Neural cell (in vitro differentiated cells): ENCODE results near the gene ANK2. TPM values are rescaled to one million over a fixed set of nuclear protein-coding genes. Genes with fewer than 3 reads are reported as not detected.

Source experiments
- H2AFZ ChIP-seq: fragments of 200-600, 300-800 bp; sonication (generic), shearing (Covaris generic); 2 replicates; pipeline ENCODE4 v1.6.0; 2014; ENCODE audit warnings: low read depth, mild to moderate bottlenecking, antibody characterized with exemption, low read length, moderate library complexity
- H3F3A ChIP-seq: fragments of 200-600 bp; shearing (Covaris generic); 2 replicates; pipeline ENCODE4 v1.6.1; 2016; ENCODE audit warnings: mild to moderate bottlenecking, moderate library complexity, mixed read lengths, antibody characterized with exemption, low read length; ENCODE audit not compliant: insufficient read depth, poor library complexity, severe bottlenecking
- H3K27ac ChIP-seq: fragments of 200-600, 300-800 bp; sonication (generic), shearing (Covaris generic); 2 replicates; pipeline ENCODE4 v1.5.1; 2014; ENCODE audit warnings: mild to moderate bottlenecking, low read length, moderate library complexity
- H3K27me3 ChIP-seq: fragments of 300-800, 200-600 bp; sonication (generic), shearing (Covaris generic); 2 replicates; pipeline ENCODE4 v1.6.0; 2014; ENCODE audit warnings: mild to moderate bottlenecking, low read depth, low read length, moderate library complexity; ENCODE audit not compliant: insufficient read depth
- H3K36me3 ChIP-seq: fragments of 300-800, 200-600 bp; sonication (generic), shearing (Covaris generic); 2 replicates; pipeline ENCODE4 v1.5.1; 2014; ENCODE audit warnings: mild to moderate bottlenecking, antibody characterized with exemption, low read length, moderate library complexity; ENCODE audit not compliant: insufficient read depth
- H3K4me2 ChIP-seq: fragments of 300-800, 200-600 bp; sonication (generic), shearing (Covaris generic); 2 replicates; pipeline ENCODE4 v1.6.0; 2014; ENCODE audit warnings: mild to moderate bottlenecking, low read length
- H3K4me3 ChIP-seq: fragments of 300-800, 200-600 bp; sonication (generic), shearing (Covaris generic); 2 replicates; pipeline ENCODE4 v1.5.1; 2014; ENCODE audit warnings: mild to moderate bottlenecking, low read length, moderate library complexity
- H3K79me2 ChIP-seq: fragments of 200-600 bp; shearing (Covaris generic); replicated peaks from 2 replicates; pipeline ENCODE4 v1.6.0; 2014; ENCODE audit warnings: mild to moderate bottlenecking, low read length, moderate library complexity; ENCODE audit not compliant: insufficient read depth
- H3K9ac ChIP-seq: fragments of 300-800, 200-600 bp; sonication (generic), shearing (Covaris generic); 2 replicates; pipeline ENCODE4 v1.6.1; 2016; ENCODE audit warnings: mild to moderate bottlenecking, low read length, mixed read lengths
- H3K9me2 ChIP-seq: fragments of 200-600 bp; shearing (Covaris generic); 2 replicates; pipeline ENCODE4 v1.6.1; 2016; ENCODE audit warnings: mild to moderate bottlenecking, low read length, mixed read lengths; ENCODE audit not compliant: insufficient read depth
- H3K9me3 ChIP-seq: fragments of 200-600, 300-800 bp; sonication (generic), shearing (Covaris generic); 2 replicates; pipeline ENCODE4 v1.6.1; 2016; ENCODE audit warnings: mild to moderate bottlenecking, mixed run types, low read length, moderate library complexity, mixed read lengths
- H4K20me1 ChIP-seq: fragments of 200-600 bp; shearing (Covaris generic); 2 replicates; pipeline ENCODE4 v1.6.1; 2016; ENCODE audit warnings: mild to moderate bottlenecking, mixed run types; ENCODE audit not compliant: insufficient read depth
- CTCF ChIP-seq: fragments of 450-650 bp; IDR thresholded peaks from 2 replicates; pipeline ENCODE4 v1.5.1; 2014; ENCODE audit warnings: antibody characterized with exemption, mild to moderate bottlenecking, moderate library complexity; ENCODE audit not compliant: poor library complexity, severe bottlenecking
- EP300 ChIP-seq: fragments of 450-650 bp; conservative IDR thresholded peaks from 2 replicates; pipeline ENCODE4 v1.6.1; 2014; ENCODE audit warnings: antibody characterized with exemption, mild to moderate bottlenecking, moderate library complexity; ENCODE audit not compliant: poor library complexity, severe bottlenecking
- EZH2 ChIP-seq: fragments of 200-600, 300-800 bp; shearing (Covaris generic), sonication (generic); IDR thresholded peaks from 2 replicates; pipeline ENCODE4 v1.6.1; 2014; ENCODE audit warnings: antibody characterized with exemption, low read length, borderline replicate concordance, mild to moderate bottlenecking; ENCODE audit not compliant: insufficient read depth, poor library complexity, severe bottlenecking
- MXI1 ChIP-seq: fragments of 450-650 bp; conservative IDR thresholded peaks from 2 replicates; pipeline ENCODE4 v1.6.1; 2014; ENCODE audit warnings: antibody characterized with exemption, mild to moderate bottlenecking; ENCODE audit not compliant: poor library complexity, severe bottlenecking
- POLR2AphosphoS5 ChIP-seq: IDR thresholded peaks from 2 replicates; pipeline ENCODE4 v1.6.1; 2012
- RAD21 ChIP-seq: fragments of 450-650 bp; conservative IDR thresholded peaks from 2 replicates; pipeline ENCODE4 v1.6.1; 2014; ENCODE audit warnings: antibody characterized with exemption, mild to moderate bottlenecking, moderate library complexity
- SMC3 ChIP-seq: fragments of 450-650 bp; conservative IDR thresholded peaks from 2 replicates; pipeline ENCODE4 v1.6.1; 2014; ENCODE audit warnings: antibody characterized with exemption, mild to moderate bottlenecking, moderate library complexity; ENCODE audit not compliant: poor library complexity
- TAF1 ChIP-seq: IDR thresholded peaks from 2 replicates; pipeline ENCODE4 v1.6.1; 2012; ENCODE audit warnings: low read depth
- polyA plus RNA-seq: library from polyadenylated mRNA; depleted of rRNA; stranded (reverse); fragments of >200 nt; gene quantifications from 2 replicates; pipeline ENCODE4 v1.2.3, GENCODE V29; 2014
- TF ChIP-seq, protein P1 (sequence below): IDR thresholded peaks from 2 replicates; pipeline ENCODE4 v1.6.1; 2012; ENCODE audit warnings: borderline replicate concordance

The ANK2 gene
- polyA plus RNA-seq, 1 donor from 2014 or later = 52.0 TPM

- no peaks in the 10 kb centered on the region for H3F3A ChIP-seq
- no peak overlapping the region for H3K9ac ChIP-seq
- H3K9me3 ChIP-seq = no peaks in the 10 kb centered on the region
- H4K20me1 ChIP-seq = no peaks in the 10 kb centered on the region
- H2AFZ ChIP-seq = no peak overlapping the region
- no peaks in the 10 kb centered on the region for H3K9me2 ChIP-seq
- H3K27me3 ChIP-seq = no peaks in the 10 kb centered on the region
- H3K4me3 ChIP-seq = no peak overlapping the region
- TF ChIP-seq EP300 (no peak), POLR2AphosphoS5 (no peak), MXI1 (no peak), TAF1 (no peak), SMC3 (no peak), EZH2 (no peak)
- TF ChIP-seq, protein P1, sequence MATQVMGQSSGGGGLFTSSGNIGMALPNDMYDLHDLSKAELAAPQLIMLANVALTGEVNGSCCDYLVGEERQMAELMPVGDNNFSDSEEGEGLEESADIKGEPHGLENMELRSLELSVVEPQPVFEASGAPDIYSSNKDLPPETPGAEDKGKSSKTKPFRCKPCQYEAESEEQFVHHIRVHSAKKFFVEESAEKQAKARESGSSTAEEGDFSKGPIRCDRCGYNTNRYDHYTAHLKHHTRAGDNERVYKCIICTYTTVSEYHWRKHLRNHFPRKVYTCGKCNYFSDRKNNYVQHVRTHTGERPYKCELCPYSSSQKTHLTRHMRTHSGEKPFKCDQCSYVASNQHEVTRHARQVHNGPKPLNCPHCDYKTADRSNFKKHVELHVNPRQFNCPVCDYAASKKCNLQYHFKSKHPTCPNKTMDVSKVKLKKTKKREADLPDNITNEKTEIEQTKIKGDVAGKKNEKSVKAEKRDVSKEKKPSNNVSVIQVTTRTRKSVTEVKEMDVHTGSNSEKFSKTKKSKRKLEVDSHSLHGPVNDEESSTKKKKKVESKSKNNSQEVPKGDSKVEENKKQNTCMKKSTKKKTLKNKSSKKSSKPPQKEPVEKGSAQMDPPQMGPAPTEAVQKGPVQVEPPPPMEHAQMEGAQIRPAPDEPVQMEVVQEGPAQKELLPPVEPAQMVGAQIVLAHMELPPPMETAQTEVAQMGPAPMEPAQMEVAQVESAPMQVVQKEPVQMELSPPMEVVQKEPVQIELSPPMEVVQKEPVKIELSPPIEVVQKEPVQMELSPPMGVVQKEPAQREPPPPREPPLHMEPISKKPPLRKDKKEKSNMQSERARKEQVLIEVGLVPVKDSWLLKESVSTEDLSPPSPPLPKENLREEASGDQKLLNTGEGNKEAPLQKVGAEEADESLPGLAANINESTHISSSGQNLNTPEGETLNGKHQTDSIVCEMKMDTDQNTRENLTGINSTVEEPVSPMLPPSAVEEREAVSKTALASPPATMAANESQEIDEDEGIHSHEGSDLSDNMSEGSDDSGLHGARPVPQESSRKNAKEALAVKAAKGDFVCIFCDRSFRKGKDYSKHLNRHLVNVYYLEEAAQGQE = no peak
- no peaks in the 10 kb centered on the region for H3K79me2 ChIP-seq
- H3K36me3 ChIP-seq = no peaks in the 10 kb centered on the region
- no peak overlapping the region for H3K4me2 ChIP-seq
- H3K27ac ChIP-seq = no peak overlapping the region
Measured at GRCh38 chr4:113394108-113394729, 344.8 kb downstream of the ANK2 start.

DNA sequence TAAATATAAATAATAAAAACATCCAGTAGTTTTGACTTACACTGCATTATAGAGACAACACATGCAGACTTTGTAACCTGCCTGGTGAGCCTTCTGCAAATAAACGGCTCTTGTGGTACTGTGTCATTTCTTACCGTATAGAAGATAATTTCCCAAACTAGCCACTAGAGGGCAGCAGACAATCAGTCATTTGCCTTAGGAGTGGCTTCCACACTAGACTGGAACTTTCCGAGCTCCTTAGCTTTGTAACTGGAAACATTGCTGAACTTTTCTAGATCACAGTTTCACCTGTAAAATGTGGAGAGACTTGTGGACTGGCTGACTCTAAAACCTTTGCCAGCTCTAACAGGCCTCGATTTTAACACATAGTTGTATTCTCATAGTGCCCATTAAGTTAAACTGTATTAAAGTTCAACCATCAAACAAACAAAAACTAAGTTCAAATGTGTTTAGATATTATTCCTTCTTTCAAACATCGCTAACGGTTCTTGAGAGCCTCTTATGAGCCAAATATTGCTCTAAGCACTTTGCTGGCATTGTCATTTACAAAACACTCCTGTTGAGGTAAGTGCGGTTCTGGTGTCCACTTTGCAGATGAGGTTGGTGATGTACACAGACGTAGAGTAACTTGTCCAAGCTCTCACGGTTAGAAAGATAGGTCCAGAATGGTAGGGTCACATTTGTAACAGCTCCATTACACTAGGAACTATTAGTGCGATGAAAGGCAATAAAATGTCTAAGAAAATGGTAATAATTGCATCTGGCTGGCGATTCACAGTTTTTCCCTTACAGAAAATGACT lies 345.5 kb downstream of the ANK2 start:
- TF ChIP-seq EZH2 (no peak), SMC3 (peak; percentile 95), RAD21 (peak; percentile 95), CTCF (peak; percentile 91)
- H3K36me3 ChIP-seq = no peaks in the 10 kb centered on the region
- H3K9me2 ChIP-seq = no peaks in the 10 kb centered on the region
- H3K27ac ChIP-seq = no peak overlapping the region
- H3K27me3 ChIP-seq = no peaks in the 10 kb centered on the region
- no peaks in the 10 kb centered on the region for H3F3A ChIP-seq
- no peak overlapping the region for H3K4me2 ChIP-seq
- no peaks in the 10 kb centered on the region for H4K20me1 ChIP-seq
- H3K9me3 ChIP-seq = no peaks in the 10 kb centered on the region
- no peaks in the 10 kb centered on the region for H3K79me2 ChIP-seq
- no peak overlapping the region for H2AFZ ChIP-seq
- H3K9ac ChIP-seq = no peak overlapping the region
- no peak overlapping the region for H3K4me3 ChIP-seq
